Urinary bladder (tissue), 4 donors: ENCODE results near the gene NTPCR. TPM values are rescaled to one million over a fixed set of nuclear protein-coding genes. Genes with fewer than 3 reads are reported as not detected.
"Not testable (repeated sequence)": the region's sequence is repeated elsewhere in the genome, so short reads cannot be mapped to it uniquely, and the experiment has no call there.

Experiments used
- DNase-seq: peaks from one replicate; pipeline ENCODE4 v3.0.0-alpha.2; 2015; ENCODE audit errors: extremely low spot score
- H3K27ac ChIP-seq: one replicate; pipeline ENCODE4 v1.5.1; 2013; ENCODE audit warnings: low read depth, mild to moderate bottlenecking, moderate library complexity
- H3K36me3 ChIP-seq: one replicate; pipeline ENCODE4 v1.6.1; 2013; ENCODE audit warnings: mild to moderate bottlenecking, moderate library complexity; ENCODE audit not compliant: insufficient read depth
- H3K4me1 ChIP-seq: one replicate; pipeline ENCODE4 v1.6.1; 2013; ENCODE audit warnings: mild to moderate bottlenecking, moderate library complexity; ENCODE audit not compliant: insufficient read depth
- H3K4me3 ChIP-seq: one replicate; pipeline ENCODE4 v1.5.1; 2013; ENCODE audit warnings: low read depth, low read length
- WGBS: extraction: QIAGEN DNeasy Blood & Tissue Kit; methylation state at CpG from one replicate; pipeline ENCODE4 v1.1.7; 2013; 5-methylcytosine and 5-hydroxymethylcytosine counted together
- polyA plus RNA-seq: library from polyadenylated mRNA; stranded (reverse); fragments of 200-250 nt; gene quantifications from one replicate; pipeline ENCODE4 v1.2.3, GENCODE V29; 2013
- total RNA-seq: library from RNA; depleted of rRNA; stranded (reverse); fragments of >200 nt; gene quantifications from one replicate; pipeline ENCODE4 v1.2.3, GENCODE V29; 2014
- donor health status: healthy with polysubstance abuse.
- donor health status: healthy.

The NTPCR gene
- total and polyA plus RNA-seq, 2 donors: 25.5 to 47.8 TPM

- H3K4me3 ChIP-seq: no peak overlapping the region
- H3K36me3 ChIP-seq: no peaks in the 10 kb centered on the region
- 92% methylated on average over 20 of the region's 20 CpGs for WGBS
- no peaks in the 10 kb centered on the region for H3K4me1 ChIP-seq
- DNase-seq: no peak
- H3K27ac ChIP-seq: no peak overlapping the region
Measured at GRCh38 chr1:232990176-232991128, 40.0 kb downstream of the NTPCR start.

GRCh38 chr1:232991238-232991637 is 40.8 kb downstream of the NTPCR start:
- WGBS: 89% methylated on average over 7 of the region's 7 CpGs
- H3K4me3 ChIP-seq: no peak overlapping the region
- H3K27ac ChIP-seq: no peak overlapping the region
- no peak for DNase-seq
- no peaks in the 10 kb centered on the region for H3K4me1 ChIP-seq
- no peaks in the 10 kb centered on the region for H3K36me3 ChIP-seq

DNA sequence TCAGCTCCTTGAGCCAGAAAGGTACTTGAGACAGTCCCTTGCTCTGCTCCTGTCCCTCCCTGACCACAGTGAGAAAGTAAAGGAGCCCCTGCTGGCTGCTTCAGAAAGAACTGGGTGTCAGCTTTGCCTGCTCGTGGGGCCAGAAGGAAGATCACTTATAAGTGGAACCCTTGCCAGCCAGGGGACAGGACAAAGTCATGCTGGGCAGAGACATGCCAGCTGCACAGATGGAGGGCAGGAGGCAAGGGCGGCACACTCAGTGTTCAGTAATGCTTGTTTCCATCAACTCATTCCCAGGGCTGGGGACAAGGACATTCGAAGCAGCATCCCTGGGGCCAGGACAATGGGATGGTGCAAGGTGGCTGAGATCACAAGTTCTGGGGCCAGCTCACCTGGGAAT is 41.8 kb downstream of the NTPCR start:
- no peak overlapping the region for H3K27ac ChIP-seq
- 92% methylated on average over 3 of the region's 3 CpGs for WGBS
- H3K4me3 ChIP-seq: no peak overlapping the region
- no peaks in the 10 kb centered on the region for H3K36me3 ChIP-seq
- no peaks in the 10 kb centered on the region for H3K4me1 ChIP-seq
- no peak for DNase-seq

GRCh38 chr1:232993555-232993954 is 43.1 kb downstream of the NTPCR start:
- Histone ChIP-seq H3K4me1 (no peaks in the 10 kb centered on the region), H3K4me3 (no peak overlapping the region), H3K36me3 (no peaks in the 10 kb centered on the region), H3K27ac (no peak overlapping the region)
- no peak for DNase-seq
- WGBS: 95% methylated on average over 3 of the region's 3 CpGs

- H3K4me1 ChIP-seq: no peaks in the 10 kb centered on the region
- DNase-seq: no peak
- no peak overlapping the region for H3K4me3 ChIP-seq
- H3K36me3 ChIP-seq: no peaks in the 10 kb centered on the region
- 78% methylated on average over 2 of the region's 2 CpGs for WGBS
- no peak overlapping the region for H3K27ac ChIP-seq
Measured at GRCh38 chr1:232995189-232995588, 44.8 kb downstream of the NTPCR start.

DNA sequence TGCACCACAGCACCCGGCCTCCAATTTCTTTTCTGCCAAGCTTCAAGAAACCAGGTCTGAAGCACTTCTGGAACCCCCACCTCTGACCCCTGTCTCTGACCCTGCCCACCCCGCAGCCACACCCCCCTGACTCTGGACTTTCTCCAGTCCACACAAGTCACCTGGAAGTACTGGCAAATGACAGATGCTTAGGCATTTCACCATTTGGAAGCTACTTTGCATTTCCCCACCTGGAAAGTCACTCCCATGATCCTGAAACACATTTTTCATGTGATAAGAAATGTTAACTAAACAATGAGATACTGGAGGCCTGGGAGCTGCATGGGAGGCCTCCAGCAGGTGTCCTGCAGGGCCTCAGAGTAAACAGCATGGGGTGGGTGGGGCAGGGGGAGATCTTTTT is 45.7 kb downstream of the NTPCR start:
- H3K27ac ChIP-seq: no peak overlapping the region
- WGBS: 95% methylated on average over 2 of the region's 2 CpGs
- H3K4me3 ChIP-seq: no peak overlapping the region
- no peaks in the 10 kb centered on the region for H3K36me3 ChIP-seq
- H3K4me1 ChIP-seq: no peaks in the 10 kb centered on the region
- no peak for DNase-seq

GRCh38 chr1:232998138-232998537 is 47.7 kb downstream of the NTPCR start:
- no peak for DNase-seq
- Histone ChIP-seq H3K27ac (no peak overlapping the region), H3K4me1 (no peaks in the 10 kb centered on the region), H3K36me3 (no peaks in the 10 kb centered on the region), H3K4me3 (no peak overlapping the region)
- 97% methylated on average over 15 of the region's 15 CpGs for WGBS

- Histone ChIP-seq H3K36me3 (no peaks in the 10 kb centered on the region), H3K27ac (no peak overlapping the region), H3K4me1 (no peaks in the 10 kb centered on the region), H3K4me3 (no peak overlapping the region)
- DNase-seq: no peak
- WGBS: 92% methylated on average over 3 of the region's 3 CpGs
Measured at GRCh38 chr1:232998646-232999045, 48.2 kb downstream of the NTPCR start.

DNA sequence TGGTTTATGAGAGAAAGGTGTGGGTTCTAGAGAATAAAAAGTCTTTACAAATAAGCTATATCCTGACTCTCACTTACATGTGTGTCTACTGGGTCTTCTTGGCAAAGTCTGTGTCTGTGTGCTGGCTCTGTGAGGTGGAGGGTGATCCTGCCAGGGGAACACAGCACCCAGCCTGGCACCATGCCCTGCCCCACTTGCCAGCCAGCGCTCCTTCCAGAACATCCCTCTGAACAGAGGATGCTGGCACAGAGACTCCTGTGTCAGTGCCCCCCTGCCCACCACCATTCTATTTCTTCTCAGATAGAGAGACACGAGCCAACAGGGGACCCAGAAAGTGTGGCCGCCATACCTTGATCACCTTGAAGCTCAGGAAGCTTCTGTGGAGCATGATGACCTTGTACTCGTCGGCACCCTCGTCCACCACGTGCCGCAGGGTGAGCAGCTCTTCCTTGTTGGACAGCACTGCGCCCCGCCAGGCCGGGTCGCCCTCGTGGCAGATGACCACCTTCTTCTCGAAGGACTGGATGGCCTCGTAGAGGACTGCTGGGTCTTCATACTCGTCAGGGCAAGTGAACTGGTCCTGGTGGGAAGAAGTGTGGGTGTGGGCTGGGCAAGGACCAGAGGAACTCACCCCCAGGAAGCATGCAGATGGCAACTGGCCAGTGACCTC is 49.7 kb downstream of the NTPCR start:
- WGBS: 97% methylated on average over 16 of the region's 16 CpGs
- Histone ChIP-seq H3K4me1 (no peaks in the 10 kb centered on the region), H3K27ac (no peak overlapping the region), H3K4me3 (no peak overlapping the region), H3K36me3 (no peaks in the 10 kb centered on the region)
- DNase-seq: no peak

GRCh38 chr1:233003638-233004037 is 53.2 kb downstream of the NTPCR start:
- H3K36me3 ChIP-seq, H3K4me1 ChIP-seq, H3K27ac ChIP-seq, DNase-seq, H3K4me3 ChIP-seq: not testable (repeated sequence)
- WGBS: over 99% methylated on average over 5 of the region's 5 CpGs

GRCh38 chr1:233004451-233004850 is 54.0 kb downstream of the NTPCR start:
- 88% methylated on average over 9 of the region's 9 CpGs for WGBS
- Histone ChIP-seq H3K4me3 (no peak overlapping the region), H3K4me1 (no peaks in the 10 kb centered on the region), H3K36me3 (no peaks in the 10 kb centered on the region), H3K27ac (no peak overlapping the region)
- DNase-seq: no peak

DNA sequence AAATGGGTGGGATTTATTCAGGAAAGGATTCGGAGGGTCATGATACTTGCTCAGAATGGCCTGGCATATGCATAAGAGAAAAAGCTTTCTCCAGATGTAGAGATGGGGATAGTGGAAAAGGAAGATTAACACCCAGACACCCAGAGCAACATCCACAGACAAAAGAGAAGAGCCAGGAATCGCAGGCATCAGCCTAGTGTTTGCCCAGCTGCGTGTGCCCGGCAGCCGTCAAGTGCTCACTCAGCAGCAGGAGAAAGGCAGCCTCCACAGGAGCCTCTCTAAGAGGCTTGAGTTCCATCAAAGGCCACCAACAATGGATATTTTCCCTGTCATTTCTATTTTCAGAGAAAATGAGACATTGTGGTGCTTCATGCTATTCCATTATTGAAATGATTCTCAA is 54.7 kb downstream of the NTPCR start:
- H3K4me1 ChIP-seq: no peaks in the 10 kb centered on the region
- no peaks in the 10 kb centered on the region for H3K36me3 ChIP-seq
- 95% methylated on average over 5 of the region's 5 CpGs for WGBS
- no peak overlapping the region for H3K27ac ChIP-seq
- no peak for DNase-seq
- H3K4me3 ChIP-seq: no peak overlapping the region

DNA sequence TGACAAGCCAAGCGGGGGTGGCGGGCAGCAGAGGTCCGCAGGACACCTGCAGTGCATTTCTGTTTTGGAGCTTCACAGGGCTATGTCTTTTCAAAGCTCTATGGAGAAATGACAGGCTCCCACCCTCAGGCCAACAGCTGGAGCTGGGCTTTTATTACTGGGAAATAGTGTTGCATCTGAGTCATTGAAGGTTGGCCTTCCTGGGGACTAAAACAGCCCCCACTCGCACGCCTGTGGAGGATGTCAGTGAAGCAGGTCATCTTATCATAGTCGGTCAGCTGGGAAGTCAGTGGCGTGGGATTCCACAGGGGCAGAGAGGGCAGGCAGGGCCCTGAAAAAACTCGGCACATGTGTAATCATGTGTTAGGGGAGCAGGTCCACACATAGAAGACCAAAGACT is 55.3 kb downstream of the NTPCR start:
- no peaks in the 10 kb centered on the region for H3K4me1 ChIP-seq
- no peak for DNase-seq
- WGBS: 73% methylated on average over 8 of the region's 8 CpGs
- no peaks in the 10 kb centered on the region for H3K36me3 ChIP-seq
- no peak overlapping the region for H3K27ac ChIP-seq
- no peak overlapping the region for H3K4me3 ChIP-seq

GRCh38 chr1:233006108-233006507 is 55.7 kb downstream of the NTPCR start:
- no peak for DNase-seq
- H3K36me3 ChIP-seq: no peaks in the 10 kb centered on the region
- no peaks in the 10 kb centered on the region for H3K4me1 ChIP-seq
- no peak overlapping the region for H3K27ac ChIP-seq
- no peak overlapping the region for H3K4me3 ChIP-seq
- 88% methylated on average over 6 of the region's 6 CpGs for WGBS
